HG02571 (cell line): Measurements from ENCODE around the gene OOEP.

ENCODE experiments used
- ATAC-seq: cut with Tn5 transposase; IDR thresholded peaks from one replicate; pipeline ENCODE4 v1.9.1; 2021; ENCODE audit warnings: mild to moderate bottlenecking, moderate library complexity; ENCODE audit not compliant: unreplicated experiment

OOEP gene

GRCh38 chr6:73367761-73368355 lies 1.8 kb downstream of the OOEP start:
- ATAC-seq, result no peak

GRCh38 chr6:73364549-73364948 lies 5.1 kb downstream of the OOEP start:
- ATAC-seq, result no peak

GRCh38 chr6:73364121-73364520 lies 5.6 kb downstream of the OOEP start:
- ATAC-seq, result no peak

GRCh38 chr6:73363537-73363875 lies 6.2 kb downstream of the OOEP start:
- no peak for ATAC-seq

GRCh38 chr6:73362869-73363536 lies 6.7 kb downstream of the OOEP start:
- ATAC-seq, result no peak

- ATAC-seq, result no peak
Measured at GRCh38 chr6:73362358-73362757, 7.3 kb downstream of the OOEP start, which contains the start of gene KHDC3L. Gene KHDC3L, plus strand, starts transcription at chr6:73362658. Its CDS starts 72 bp downstream, at chr6:73362730.

GRCh38 chr6:73353636-73354593 lies 15.8 kb downstream of the OOEP start, which contains the start of gene DPPA5:
Gene DPPA5, minus strand, starts transcription at chr6:73354276. Its CDS starts 51 bp downstream, at chr6:73354225.
- no peak for ATAC-seq

GRCh38 chr6:73349311-73349710 lies 20.4 kb downstream of the OOEP start:
- ATAC-seq, result no peak

- ATAC-seq, result no peak
Measured at GRCh38 chr6:73348550-73349204, 21.0 kb downstream of the OOEP start.

- no peak for ATAC-seq
Measured at GRCh38 chr6:73343164-73343563, 26.5 kb downstream of the OOEP start.

- ATAC-seq, result no peak
Measured at GRCh38 chr6:73342174-73342573, 27.5 kb downstream of the OOEP start.

- no peak for ATAC-seq
Measured at GRCh38 chr6:73341335-73341734, 28.4 kb downstream of the OOEP start.

- ATAC-seq, result no peak
Measured at GRCh38 chr6:73340048-73340447, 29.6 kb downstream of the OOEP start.

GRCh38 chr6:73339340-73339739 lies 30.4 kb downstream of the OOEP start:
- no peak for ATAC-seq

GRCh38 chr6:73329201-73329600 lies 40.5 kb downstream of the OOEP start:
- ATAC-seq, result no peak

- ATAC-seq, result no peak
Measured at GRCh38 chr6:73328790-73329189, 40.9 kb downstream of the OOEP start.

- ATAC-seq, result no peak
Measured at GRCh38 chr6:73325656-73326055, 44.0 kb downstream of the OOEP start.

- no peak for ATAC-seq
Measured at GRCh38 chr6:73323323-73323722, 46.4 kb downstream of the OOEP start.
